OCI-LY1 (cell line): Measurements from ENCODE around the gene RTL1.

ENCODE experiments used
- EZH2 ChIP-seq: fragments of 200-600 bp; sonication (generic), shearing (Covaris generic); IDR thresholded peaks from 2 replicates; pipeline ENCODE4 v1.8.0; 2017; ENCODE audit warnings: borderline replicate concordance, mixed run types, mild to moderate bottlenecking, antibody characterized with exemption, low read length, moderate library complexity, mixed read lengths
- TF ChIP-seq, protein P1 (sequence below): fragments of 200-600 bp; sonication (generic), shearing (Covaris generic); IDR thresholded peaks from 2 replicates; pipeline ENCODE4 v1.5.1; 2017; ENCODE audit warnings: mild to moderate bottlenecking, antibody characterized with exemption, low read length, moderate library complexity, mixed read lengths

DNA sequence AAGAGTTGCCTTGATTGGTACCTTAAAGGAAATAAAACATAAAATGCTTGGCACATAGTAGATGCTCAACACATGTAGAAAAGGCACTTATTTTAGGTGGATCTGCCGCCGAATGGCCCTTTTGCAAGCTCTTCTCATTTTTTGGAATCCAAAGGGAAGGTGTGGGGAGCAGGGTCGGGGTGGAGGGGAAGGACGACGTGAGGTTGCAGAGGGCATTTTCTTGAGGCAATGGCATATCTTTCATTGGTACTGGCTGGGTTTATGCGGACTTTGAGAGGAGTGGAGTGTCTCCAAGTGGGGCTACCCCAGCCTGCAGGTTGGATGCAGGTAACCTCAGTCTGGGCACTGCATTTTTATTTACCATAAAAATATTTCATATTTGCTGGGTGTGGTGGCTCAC is 8.1 kb downstream of the RTL1 start:
- TF ChIP-seq, protein P1, sequence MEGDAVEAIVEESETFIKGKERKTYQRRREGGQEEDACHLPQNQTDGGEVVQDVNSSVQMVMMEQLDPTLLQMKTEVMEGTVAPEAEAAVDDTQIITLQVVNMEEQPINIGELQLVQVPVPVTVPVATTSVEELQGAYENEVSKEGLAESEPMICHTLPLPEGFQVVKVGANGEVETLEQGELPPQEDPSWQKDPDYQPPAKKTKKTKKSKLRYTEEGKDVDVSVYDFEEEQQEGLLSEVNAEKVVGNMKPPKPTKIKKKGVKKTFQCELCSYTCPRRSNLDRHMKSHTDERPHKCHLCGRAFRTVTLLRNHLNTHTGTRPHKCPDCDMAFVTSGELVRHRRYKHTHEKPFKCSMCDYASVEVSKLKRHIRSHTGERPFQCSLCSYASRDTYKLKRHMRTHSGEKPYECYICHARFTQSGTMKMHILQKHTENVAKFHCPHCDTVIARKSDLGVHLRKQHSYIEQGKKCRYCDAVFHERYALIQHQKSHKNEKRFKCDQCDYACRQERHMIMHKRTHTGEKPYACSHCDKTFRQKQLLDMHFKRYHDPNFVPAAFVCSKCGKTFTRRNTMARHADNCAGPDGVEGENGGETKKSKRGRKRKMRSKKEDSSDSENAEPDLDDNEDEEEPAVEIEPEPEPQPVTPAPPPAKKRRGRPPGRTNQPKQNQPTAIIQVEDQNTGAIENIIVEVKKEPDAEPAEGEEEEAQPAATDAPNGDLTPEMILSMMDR = no peak
- TF ChIP-seq EZH2 = no peak
